Measurements from ENCODE around the gene TMEM87B.
"Not testable (repeated sequence)": the region's sequence is repeated elsewhere in the genome, so short reads cannot be mapped to it uniquely, and the experiment has no call there.

Gene TMEM87B

GRCh38 chr2:112033600-112033999 is 21.5 kb upstream of the TMEM87B start:
- no peak for DNase-seq (ENCODE audit: low spot score)

- no peak for DNase-seq (ENCODE audit: low spot score)
These were observed 20.1 kb upstream of the TMEM87B start for GRCh38 chr2:112034924-112035323.

- no peak for DNase-seq (ENCODE audit: low spot score)
These were observed 19.3 kb upstream of the TMEM87B start for GRCh38 chr2:112035786-112036185.

GRCh38 chr2:112039556-112039955 is 15.5 kb upstream of the TMEM87B start:
- not testable (repeated sequence) for DNase-seq (ENCODE audit: low spot score)

GRCh38 chr2:112040066-112040465 is 15.0 kb upstream of the TMEM87B start:
- DNase-seq (ENCODE audit: low spot score) = not testable (repeated sequence)

GRCh38 chr2:112041460-112041859 is 13.6 kb upstream of the TMEM87B start:
- DNase-seq (ENCODE audit: low spot score) = not testable (repeated sequence)

- no peak for DNase-seq (ENCODE audit: low spot score)
These were observed 9.5 kb upstream of the TMEM87B start for GRCh38 chr2:112045446-112046014.

- no peak for DNase-seq (ENCODE audit: low spot score)
These were observed 8.8 kb upstream of the TMEM87B start for GRCh38 chr2:112046231-112046630.

- DNase-seq (ENCODE audit: low spot score) = no peak
These were observed 7.4 kb upstream of the TMEM87B start for GRCh38 chr2:112047537-112048235.

- DNase-seq (ENCODE audit: low spot score) = no peak
These were observed 6.9 kb upstream of the TMEM87B start for GRCh38 chr2:112048236-112048592.

GRCh38 chr2:112048887-112049286 is 6.2 kb upstream of the TMEM87B start:
- DNase-seq (ENCODE audit: low spot score) = peak; percentile 78

- no peak for DNase-seq (ENCODE audit: low spot score)
These were observed 4.8 kb upstream of the TMEM87B start for GRCh38 chr2:112050316-112050715.

GRCh38 chr2:112053917-112054846 is 887 bp upstream of the TMEM87B start:
- peak; percentile 94 for DNase-seq (ENCODE audit: low spot score)

GRCh38 chr2:112055730-112056625 is 909 bp downstream of the TMEM87B start:
- peak; percentile 65 for DNase-seq (ENCODE audit: low spot score)

- peak; percentile 9 for DNase-seq (ENCODE audit: low spot score)
These were observed 1.5 kb downstream of the TMEM87B start for GRCh38 chr2:112056626-112056987.

- DNase-seq (ENCODE audit: low spot score) = no peak
These were observed 4.6 kb downstream of the TMEM87B start for GRCh38 chr2:112059671-112060070.

GRCh38 chr2:112061299-112061698 is 6.2 kb downstream of the TMEM87B start:
- DNase-seq (ENCODE audit: low spot score) = no peak

- no peak for DNase-seq (ENCODE audit: low spot score)
These were observed 6.8 kb downstream of the TMEM87B start for GRCh38 chr2:112061840-112062239.

GRCh38 chr2:112062894-112063293 is 7.8 kb downstream of the TMEM87B start:
- DNase-seq (ENCODE audit: low spot score) = no peak

- DNase-seq (ENCODE audit: low spot score) = no peak
These were observed 10.4 kb downstream of the TMEM87B start for GRCh38 chr2:112065486-112065885.

GRCh38 chr2:112065966-112066365 is 10.9 kb downstream of the TMEM87B start:
- DNase-seq (ENCODE audit: low spot score) = no peak

- not testable (repeated sequence) for DNase-seq (ENCODE audit: low spot score)
These were observed 14.7 kb downstream of the TMEM87B start for GRCh38 chr2:112069794-112070193.

All from NAMALWA (cell line).